ENCODE measurements around the gene TVP23C.
A peak's percentile ranks its signal among the peaks of the same experiment; 100 is the strongest.

TVP23C gene

GRCh38 chr17:15479703-15480102 lies 83.6 kb downstream of the TVP23C start:
- no peak for TF ChIP-seq CTCF (IDR thresholded peaks at IDR 0.05)
- H3K27ac ChIP-seq: no peak overlapping the region
- no peak overlapping the region for H3K4me3 ChIP-seq
- no peak for DNase-seq (ENCODE audit: low spot score)

GRCh38 chr17:15478845-15479244 lies 84.4 kb downstream of the TVP23C start:
- TF ChIP-seq CTCF (IDR thresholded peaks at IDR 0.05): no peak
- DNase-seq (ENCODE audit: low spot score): no peak
- Histone ChIP-seq H3K27ac (no peak overlapping the region), H3K4me3 (no peak overlapping the region)

GRCh38 chr17:15475631-15476354 lies 87.5 kb downstream of the TVP23C start:
- TF ChIP-seq CTCF (IDR thresholded peaks at IDR 0.05): no peak
- peak overlapping the region in 1 of 2 donors; percentile 73 for H3K27ac ChIP-seq
- H3K4me3 ChIP-seq: no peak overlapping the region
- DNase-seq (ENCODE audit: low spot score): no peak

GRCh38 chr17:15472891-15473290 lies 90.4 kb downstream of the TVP23C start:
- no peak for DNase-seq (ENCODE audit: low spot score)
- Histone ChIP-seq H3K4me3 (no peak overlapping the region), H3K27ac (no peak overlapping the region)
- TF ChIP-seq CTCF (IDR thresholded peaks at IDR 0.05): no peak

- Histone ChIP-seq H3K4me3 (no peak overlapping the region), H3K27ac (no peak overlapping the region)
- TF ChIP-seq CTCF (IDR thresholded peaks at IDR 0.05): no peak
- DNase-seq (ENCODE audit: low spot score): no peak
These were observed 92.7 kb downstream of the TVP23C start for GRCh38 chr17:15470536-15470935.

GRCh38 chr17:15469260-15469659 lies 94.0 kb downstream of the TVP23C start:
- no peak for DNase-seq (ENCODE audit: low spot score)
- TF ChIP-seq CTCF (IDR thresholded peaks at IDR 0.05): no peak
- H3K4me3 ChIP-seq: no peak overlapping the region
- H3K27ac ChIP-seq: no peak overlapping the region

DNA sequence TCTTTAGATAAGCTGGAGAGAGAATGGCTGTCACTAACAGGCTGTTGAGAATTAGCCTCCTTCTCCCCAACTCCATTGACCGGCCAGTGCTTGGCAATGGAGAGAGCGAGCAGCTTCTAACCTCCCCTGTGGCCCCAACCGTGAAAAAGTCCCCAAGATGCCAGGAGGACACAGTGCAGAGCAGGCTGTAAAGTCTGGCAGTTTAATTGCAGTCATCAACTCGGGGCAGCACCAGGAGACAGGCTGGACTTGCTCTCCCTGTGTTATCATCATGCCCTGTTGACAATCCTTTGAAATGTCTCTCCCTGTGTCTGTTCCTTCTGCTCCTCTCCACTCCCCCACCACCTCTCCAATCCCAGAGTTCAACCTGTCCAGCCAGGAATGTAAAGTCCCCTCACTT lies 95.2 kb downstream of the TVP23C start:
- H3K27ac ChIP-seq: no peak overlapping the region
- no peak for TF ChIP-seq CTCF (IDR thresholded peaks at IDR 0.05)
- DNase-seq (ENCODE audit: low spot score): no peak

More for the DNA sequence above, 95.2 kb downstream of the TVP23C start:
- no peak overlapping the region for H3K4me3 ChIP-seq

Measured in coronary artery (tissue), 2 donors.